ENCODE results near the gene DAD1.
A peak's percentile ranks its signal among the peaks of the same experiment; 100 is the strongest.

Gene DAD1

DNA sequence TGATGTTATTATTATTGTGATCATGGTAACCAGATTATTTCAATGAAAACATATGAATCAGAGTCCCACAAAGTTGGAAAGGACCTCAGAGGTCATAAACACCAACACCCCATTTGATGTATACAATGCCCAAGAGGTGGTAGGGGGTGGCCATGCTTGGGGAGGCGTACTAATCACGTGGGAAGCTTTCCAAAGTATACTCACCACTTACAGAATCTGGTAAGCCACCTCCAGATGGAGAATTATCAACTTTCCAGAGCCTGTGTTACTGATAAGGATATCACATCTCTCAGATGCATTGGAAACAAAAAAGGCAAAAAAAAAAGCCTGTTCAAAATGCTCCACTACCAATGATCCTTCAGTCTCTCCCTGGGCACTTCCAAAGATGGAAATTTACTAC, 8.4 kb downstream of the DAD1 start:
- H3K9ac ChIP-seq (ENCODE audit: low read length) = no peak overlapping the region
- H3K9me3 ChIP-seq (ENCODE audit: control insufficient read depth, low read depth, low read length) = no peaks in the 10 kb centered on the region
- no peaks in the 10 kb centered on the region for H3K36me3 ChIP-seq (ENCODE audit: control insufficient read depth, low read depth, low read length)
- no peak overlapping the region for H3K4me3 ChIP-seq (ENCODE audit: low read length)
- H3K27ac ChIP-seq (ENCODE audit: low read length) = no peak overlapping the region
- no peaks in the 10 kb centered on the region for H3K4me1 ChIP-seq (ENCODE audit: control insufficient read depth, low read depth, low read length)
- H3K27me3 ChIP-seq (ENCODE audit: control insufficient read depth, insufficient read depth, low read length) = no peaks in the 10 kb centered on the region

DNA sequence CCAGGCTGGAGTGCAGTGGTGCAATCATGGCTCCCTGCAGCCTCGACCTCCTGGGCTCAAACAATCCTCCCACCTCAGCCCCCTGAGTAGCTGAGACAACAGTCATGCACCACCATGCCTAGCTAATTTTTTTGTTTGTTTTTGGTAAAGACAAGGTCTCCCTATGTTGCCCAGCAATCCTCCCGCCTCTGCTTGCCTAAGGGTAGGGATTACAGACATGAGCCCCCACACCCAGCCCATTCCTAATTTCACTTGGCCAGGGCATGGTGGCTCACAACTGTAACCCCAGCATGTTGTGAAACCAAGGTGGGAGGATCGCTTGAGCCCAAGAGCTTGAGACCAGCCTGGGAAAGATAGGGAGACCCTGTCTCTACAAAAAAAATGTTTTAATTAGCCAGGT, 9.1 kb downstream of the DAD1 start:
- Histone ChIP-seq H3K4me3 (ENCODE audit: low read length) (no peak overlapping the region), H3K9ac (ENCODE audit: low read length) (no peak overlapping the region), H3K4me1 (ENCODE audit: control insufficient read depth, low read depth, low read length) (no peaks in the 10 kb centered on the region), H3K27ac (ENCODE audit: low read length) (no peak overlapping the region), H3K9me3 (ENCODE audit: control insufficient read depth, low read depth, low read length) (no peaks in the 10 kb centered on the region), H3K27me3 (ENCODE audit: control insufficient read depth, insufficient read depth, low read length) (no peaks in the 10 kb centered on the region), H3K36me3 (ENCODE audit: control insufficient read depth, low read depth, low read length) (peaks cover 2% of the 10 kb centered on the region)

DNA sequence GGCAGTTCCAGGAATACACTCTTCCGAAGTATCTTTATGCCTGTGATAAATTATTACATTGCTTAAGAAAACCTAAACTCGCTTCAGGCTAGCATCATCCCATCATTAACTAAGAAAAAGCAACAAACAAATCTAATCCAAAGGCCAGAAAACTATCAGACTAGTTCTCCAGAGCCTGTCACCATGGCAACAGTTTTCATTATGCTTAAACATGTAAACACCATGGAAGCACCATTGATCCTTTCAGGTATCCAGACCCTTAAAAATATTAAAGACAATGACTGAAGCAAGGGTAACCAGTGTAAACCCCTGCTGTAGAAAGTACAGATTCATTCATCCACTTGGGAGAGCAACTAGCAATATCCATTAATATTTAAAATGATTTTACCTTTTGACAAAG, 9.8 kb downstream of the DAD1 start:
- Histone ChIP-seq H3K36me3 (ENCODE audit: control insufficient read depth, low read depth, low read length) (peaks cover 8% of the 10 kb centered on the region), H3K27ac (ENCODE audit: low read length) (no peak overlapping the region), H3K4me3 (ENCODE audit: low read length) (no peak overlapping the region), H3K9me3 (ENCODE audit: control insufficient read depth, low read depth, low read length) (no peaks in the 10 kb centered on the region), H3K27me3 (ENCODE audit: control insufficient read depth, insufficient read depth, low read length) (no peaks in the 10 kb centered on the region), H3K9ac (ENCODE audit: low read length) (no peak overlapping the region), H3K4me1 (ENCODE audit: control insufficient read depth, low read depth, low read length) (no peaks in the 10 kb centered on the region)

- Histone ChIP-seq H3K27ac (ENCODE audit: low read length) (no peak overlapping the region), H3K27me3 (ENCODE audit: control insufficient read depth, insufficient read depth, low read length) (no peaks in the 10 kb centered on the region), H3K9ac (ENCODE audit: low read length) (no peak overlapping the region), H3K4me3 (ENCODE audit: low read length) (no peak overlapping the region), H3K9me3 (ENCODE audit: control insufficient read depth, low read depth, low read length) (no peaks in the 10 kb centered on the region), H3K4me1 (ENCODE audit: control insufficient read depth, low read depth, low read length) (no peaks in the 10 kb centered on the region), H3K36me3 (ENCODE audit: control insufficient read depth, low read depth, low read length) (peaks cover 21% of the 10 kb centered on the region)
Measured at GRCh38 chr14:22577334-22577908, 11.6 kb downstream of the DAD1 start.

DNA sequence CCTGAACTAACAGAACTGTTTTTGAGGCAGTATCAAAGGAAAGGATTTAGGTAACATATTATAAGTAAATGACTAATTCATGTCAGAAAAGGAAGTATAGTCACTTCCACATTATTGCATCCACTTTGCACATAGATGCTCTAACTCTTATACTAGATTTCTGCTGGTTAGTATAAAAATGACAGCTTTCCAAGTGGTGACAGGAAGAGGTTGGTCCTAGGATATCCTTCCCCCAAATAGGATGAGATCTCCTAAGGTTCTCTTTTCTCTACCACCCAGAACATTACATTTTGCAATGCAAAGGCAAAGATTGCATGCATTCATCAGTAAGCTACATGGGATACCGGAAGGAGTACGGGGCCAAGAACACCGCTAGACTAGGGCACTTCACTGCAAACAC, 15.2 kb downstream of the DAD1 start:
- H3K4me3 ChIP-seq (ENCODE audit: low read length) = no peak overlapping the region
- H3K27me3 ChIP-seq (ENCODE audit: control insufficient read depth, insufficient read depth, low read length) = no peaks in the 10 kb centered on the region
- H3K27ac ChIP-seq (ENCODE audit: low read length) = no peak overlapping the region
- H3K4me1 ChIP-seq (ENCODE audit: control insufficient read depth, low read depth, low read length) = peaks cover 6% of the 10 kb centered on the region
- no peak overlapping the region for H3K9ac ChIP-seq (ENCODE audit: low read length)
- H3K9me3 ChIP-seq (ENCODE audit: control insufficient read depth, low read depth, low read length) = no peaks in the 10 kb centered on the region
- peaks cover 29% of the 10 kb centered on the region for H3K36me3 ChIP-seq (ENCODE audit: control insufficient read depth, low read depth, low read length)

DNA sequence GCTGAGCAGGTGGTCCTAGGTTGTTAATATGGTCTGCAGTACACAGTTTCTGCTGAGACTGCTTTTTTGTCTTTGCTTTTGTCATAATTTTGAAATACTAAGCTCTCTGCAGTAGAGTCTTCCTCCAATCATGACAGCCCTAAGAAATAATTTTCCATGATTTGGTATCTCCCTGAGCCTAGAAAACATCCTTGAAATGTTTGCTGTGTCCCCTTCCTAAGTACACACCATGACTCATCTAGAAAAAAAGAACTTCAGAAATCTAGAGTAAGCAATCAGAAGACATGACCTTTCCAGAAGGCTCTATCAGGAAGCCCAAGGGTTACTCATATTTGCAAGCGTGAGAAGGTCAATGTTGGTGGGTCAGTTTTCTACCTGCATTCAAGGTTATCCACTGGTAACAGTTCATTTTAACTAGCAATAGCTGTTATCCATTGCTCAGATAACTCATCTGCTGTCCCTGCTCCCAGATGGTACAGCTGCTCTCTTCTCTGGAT, 16.4 kb downstream of the DAD1 start:
- Histone ChIP-seq H3K36me3 (ENCODE audit: control insufficient read depth, low read depth, low read length) (peaks cover 29% of the 10 kb centered on the region), H3K27ac (ENCODE audit: low read length) (no peak overlapping the region), H3K9me3 (ENCODE audit: control insufficient read depth, low read depth, low read length) (no peaks in the 10 kb centered on the region)

GRCh38 chr14:22570132-22570949, 18.7 kb downstream of the DAD1 start:
- Histone ChIP-seq H3K9ac (ENCODE audit: low read length) (peak overlapping the region; percentile 47), H3K27ac (ENCODE audit: low read length) (peak overlapping the region; percentile 88), H3K9me3 (ENCODE audit: control insufficient read depth, low read depth, low read length) (no peaks in the 10 kb centered on the region), H3K27me3 (ENCODE audit: control insufficient read depth, insufficient read depth, low read length) (no peaks in the 10 kb centered on the region), H3K4me3 (ENCODE audit: low read length) (no peak overlapping the region), H3K36me3 (ENCODE audit: control insufficient read depth, low read depth, low read length) (peaks cover 33% of the 10 kb centered on the region), H3K4me1 (ENCODE audit: control insufficient read depth, low read depth, low read length) (peaks cover 6% of the 10 kb centered on the region)

More for the DNA sequence above, 16.4 kb downstream of the DAD1 start:
- H3K4me3 ChIP-seq (ENCODE audit: low read length) = no peak overlapping the region
- H3K27me3 ChIP-seq (ENCODE audit: control insufficient read depth, insufficient read depth, low read length) = no peaks in the 10 kb centered on the region
- H3K4me1 ChIP-seq (ENCODE audit: control insufficient read depth, low read depth, low read length) = peaks cover 6% of the 10 kb centered on the region
- no peak overlapping the region for H3K9ac ChIP-seq (ENCODE audit: low read length)

DNA sequence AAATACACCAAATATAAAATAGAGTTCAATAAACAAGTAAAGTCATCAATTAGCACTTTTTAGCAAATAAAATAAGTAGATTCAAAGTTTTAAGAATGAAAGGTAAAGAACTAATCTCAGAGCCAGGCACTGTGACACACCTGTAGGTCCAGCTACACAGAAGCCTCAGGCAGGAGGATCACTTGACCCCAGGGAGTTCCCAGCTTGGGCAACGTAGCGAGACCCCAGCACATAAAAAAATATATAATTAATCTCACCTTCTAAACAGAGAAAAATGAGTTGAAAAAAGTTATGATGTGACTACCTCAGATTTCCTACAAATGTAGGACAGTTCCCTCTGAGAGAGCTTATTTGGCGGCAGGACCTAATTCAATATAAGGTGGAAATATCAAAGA, 19.3 kb downstream of the DAD1 start:
- H3K4me3 ChIP-seq (ENCODE audit: low read length) = no peak overlapping the region
- no peak overlapping the region for H3K9ac ChIP-seq (ENCODE audit: low read length)
- H3K36me3 ChIP-seq (ENCODE audit: control insufficient read depth, low read depth, low read length) = peaks cover 33% of the 10 kb centered on the region
- H3K27ac ChIP-seq (ENCODE audit: low read length) = no peak overlapping the region
- no peaks in the 10 kb centered on the region for H3K27me3 ChIP-seq (ENCODE audit: control insufficient read depth, insufficient read depth, low read length)
- H3K9me3 ChIP-seq (ENCODE audit: control insufficient read depth, low read depth, low read length) = no peaks in the 10 kb centered on the region
- H3K4me1 ChIP-seq (ENCODE audit: control insufficient read depth, low read depth, low read length) = peaks cover 6% of the 10 kb centered on the region

DNA sequence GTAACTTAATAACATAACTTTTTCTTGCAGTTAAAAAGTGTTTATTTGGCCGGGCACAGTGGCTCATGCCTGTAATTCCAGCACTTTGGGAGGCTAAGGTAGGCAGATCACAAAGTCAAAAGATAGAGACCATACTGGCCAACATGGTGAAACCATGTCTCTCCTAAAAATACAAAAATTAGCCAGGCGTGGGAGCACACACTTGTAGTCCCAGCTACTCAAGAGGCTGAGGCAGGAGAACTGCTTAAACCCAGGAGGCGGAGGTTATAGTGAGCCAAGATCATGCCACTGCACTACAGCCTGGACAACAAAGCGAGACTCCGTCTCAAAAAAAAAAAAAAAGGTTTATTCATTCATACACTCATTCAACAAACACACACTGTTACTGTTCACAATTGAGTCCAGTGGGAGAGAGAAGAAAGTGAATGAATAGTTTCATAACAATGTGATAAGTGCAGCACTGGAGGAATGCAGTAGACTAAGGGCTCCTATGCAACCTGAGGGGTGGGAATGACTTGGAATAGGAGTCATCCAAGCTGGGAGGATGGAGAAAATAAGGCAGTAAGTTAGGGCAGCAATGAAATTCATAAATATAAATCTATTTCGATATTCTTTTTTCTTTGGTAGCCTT, 19.8 kb downstream of the DAD1 start:
- H3K36me3 ChIP-seq (ENCODE audit: control insufficient read depth, low read depth, low read length) = peaks cover 33% of the 10 kb centered on the region
- H3K9ac ChIP-seq (ENCODE audit: low read length) = no peak overlapping the region

DNA sequence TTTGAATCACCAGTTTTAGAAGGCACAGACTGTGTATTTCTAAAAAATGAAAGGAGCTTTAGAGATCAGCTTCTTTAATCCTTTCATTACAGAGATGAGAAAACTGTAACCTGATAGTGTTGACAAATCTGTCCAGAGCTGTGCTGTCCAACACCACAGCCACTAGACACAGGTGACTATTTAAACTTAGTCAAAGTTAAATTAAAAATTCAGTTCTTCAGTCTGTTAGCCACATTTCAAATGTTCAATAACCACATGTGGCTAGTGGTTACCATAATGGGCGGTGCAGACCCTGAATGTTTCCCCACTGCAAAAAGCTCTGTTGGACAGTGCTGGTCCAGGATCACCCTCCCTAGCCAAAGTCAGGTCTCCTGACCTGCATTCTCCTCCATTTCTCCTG, 21.6 kb downstream of the DAD1 start:
- Histone ChIP-seq H3K27ac (ENCODE audit: low read length) (no peak overlapping the region), H3K4me3 (ENCODE audit: low read length) (no peak overlapping the region), H3K9ac (ENCODE audit: low read length) (no peak overlapping the region), H3K36me3 (ENCODE audit: control insufficient read depth, low read depth, low read length) (peaks cover 30% of the 10 kb centered on the region), H3K9me3 (ENCODE audit: control insufficient read depth, low read depth, low read length) (no peaks in the 10 kb centered on the region), H3K4me1 (ENCODE audit: control insufficient read depth, low read depth, low read length) (peaks cover 6% of the 10 kb centered on the region), H3K27me3 (ENCODE audit: control insufficient read depth, insufficient read depth, low read length) (no peaks in the 10 kb centered on the region)

More for the DNA sequence above, 19.8 kb downstream of the DAD1 start:
- Histone ChIP-seq H3K27ac (ENCODE audit: low read length) (no peak overlapping the region), H3K27me3 (ENCODE audit: control insufficient read depth, insufficient read depth, low read length) (no peaks in the 10 kb centered on the region), H3K9me3 (ENCODE audit: control insufficient read depth, low read depth, low read length) (no peaks in the 10 kb centered on the region), H3K4me1 (ENCODE audit: control insufficient read depth, low read depth, low read length) (peaks cover 6% of the 10 kb centered on the region), H3K4me3 (ENCODE audit: low read length) (no peak overlapping the region)

DNA sequence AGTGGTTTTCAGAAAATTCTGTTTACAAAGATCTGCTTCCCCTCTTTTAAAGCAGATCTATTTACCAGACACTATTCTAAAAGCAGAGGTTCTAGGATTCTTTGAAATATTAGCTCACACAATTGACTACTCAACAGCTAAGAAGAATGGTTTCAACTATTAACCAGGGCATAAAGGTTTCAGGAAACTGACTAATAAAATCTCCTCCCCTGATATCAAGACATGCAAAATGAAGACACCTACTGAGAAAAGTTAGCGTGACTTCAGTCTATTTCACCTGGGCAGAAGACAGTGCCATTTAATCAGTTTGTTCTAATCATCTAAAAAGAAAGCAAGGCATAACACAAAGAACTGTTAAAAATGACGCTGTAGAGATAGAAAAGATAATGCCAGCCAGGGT, 22.2 kb downstream of the DAD1 start:
- Histone ChIP-seq H3K36me3 (ENCODE audit: control insufficient read depth, low read depth, low read length) (peaks cover 24% of the 10 kb centered on the region), H3K27ac (ENCODE audit: low read length) (no peak overlapping the region), H3K9me3 (ENCODE audit: control insufficient read depth, low read depth, low read length) (no peaks in the 10 kb centered on the region), H3K27me3 (ENCODE audit: control insufficient read depth, insufficient read depth, low read length) (no peaks in the 10 kb centered on the region), H3K9ac (ENCODE audit: low read length) (no peak overlapping the region), H3K4me1 (ENCODE audit: control insufficient read depth, low read depth, low read length) (peaks cover 6% of the 10 kb centered on the region), H3K4me3 (ENCODE audit: low read length) (no peak overlapping the region)
